Measurements from ENCODE around the gene CHST11.

GRCh38 chr12:104809251-104809650, 352.5 kb downstream of the CHST11 start:
- TF ChIP-seq, protein P1, sequence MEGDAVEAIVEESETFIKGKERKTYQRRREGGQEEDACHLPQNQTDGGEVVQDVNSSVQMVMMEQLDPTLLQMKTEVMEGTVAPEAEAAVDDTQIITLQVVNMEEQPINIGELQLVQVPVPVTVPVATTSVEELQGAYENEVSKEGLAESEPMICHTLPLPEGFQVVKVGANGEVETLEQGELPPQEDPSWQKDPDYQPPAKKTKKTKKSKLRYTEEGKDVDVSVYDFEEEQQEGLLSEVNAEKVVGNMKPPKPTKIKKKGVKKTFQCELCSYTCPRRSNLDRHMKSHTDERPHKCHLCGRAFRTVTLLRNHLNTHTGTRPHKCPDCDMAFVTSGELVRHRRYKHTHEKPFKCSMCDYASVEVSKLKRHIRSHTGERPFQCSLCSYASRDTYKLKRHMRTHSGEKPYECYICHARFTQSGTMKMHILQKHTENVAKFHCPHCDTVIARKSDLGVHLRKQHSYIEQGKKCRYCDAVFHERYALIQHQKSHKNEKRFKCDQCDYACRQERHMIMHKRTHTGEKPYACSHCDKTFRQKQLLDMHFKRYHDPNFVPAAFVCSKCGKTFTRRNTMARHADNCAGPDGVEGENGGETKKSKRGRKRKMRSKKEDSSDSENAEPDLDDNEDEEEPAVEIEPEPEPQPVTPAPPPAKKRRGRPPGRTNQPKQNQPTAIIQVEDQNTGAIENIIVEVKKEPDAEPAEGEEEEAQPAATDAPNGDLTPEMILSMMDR (IDR thresholded peaks at IDR 0.05; ENCODE audit: low read depth, low read length, poor library complexity, severe bottlenecking): no peak
- TF ChIP-seq EZH2phosphoT487 (IDR thresholded peaks at IDR 0.05; ENCODE audit: borderline replicate concordance, low read length): no peak

All from DOHH2 (cell line).